Stimulated activated naive CD8-positive, alpha-beta T cell treated with anti-CD3 and anti-CD28 coated beads, Interleukin-15, Interleukin-2, amounts not matched to agents 100 U/mL and 50 U/mL, for 24 hours (primary cell): ENCODE measurements around the gene TMCO4.
A peak's percentile ranks its signal among the peaks of the same experiment; 100 is the strongest.

Source experiments
- ATAC-seq: fragments of 150-1000 bp; cut with Tn5 transposase; one replicate; pipeline ENCODE4 v1.10.0; 2021
- DNase-seq: peaks from one replicate; pipeline ENCODE4 v3.0.0; 2021

The TMCO4 gene

GRCh38 chr1:19775831-19776230 is 23.9 kb downstream of the TMCO4 start:
- no peak for DNase-seq
- no peak for ATAC-seq

- DNase-seq (no peak), ATAC-seq (no peak)
Observed at GRCh38 chr1:19775317-19775716, 24.4 kb downstream of the TMCO4 start.

GRCh38 chr1:19774180-19774785 is 25.4 kb downstream of the TMCO4 start:
- ATAC-seq (no peak), DNase-seq (no peak)

GRCh38 chr1:19773485-19773884 is 26.2 kb downstream of the TMCO4 start:
- ATAC-seq (no peak), DNase-seq (no peak)

- DNase-seq = no peak
- ATAC-seq = no peak
Observed at GRCh38 chr1:19772053-19772452, 27.7 kb downstream of the TMCO4 start.

GRCh38 chr1:19771350-19771749 is 28.4 kb downstream of the TMCO4 start:
- ATAC-seq (no peak), DNase-seq (no peak)

GRCh38 chr1:19770436-19771190 is 29.1 kb downstream of the TMCO4 start:
- DNase-seq = no peak
- ATAC-seq = no peak

- DNase-seq (no peak), ATAC-seq (no peak)
Observed at GRCh38 chr1:19769211-19769932, 30.3 kb downstream of the TMCO4 start.

GRCh38 chr1:19768353-19769210 is 31.1 kb downstream of the TMCO4 start:
- DNase-seq (no peak), ATAC-seq (no peak)

- peak; percentile 85 for ATAC-seq
- DNase-seq = peak; percentile 34
Observed at GRCh38 chr1:19765623-19766022, 34.1 kb downstream of the TMCO4 start.

- peak; percentile 30 for ATAC-seq
- DNase-seq = no peak
Observed at GRCh38 chr1:19764848-19765247, 34.9 kb downstream of the TMCO4 start.

GRCh38 chr1:19762175-19762779 is 37.4 kb downstream of the TMCO4 start:
- ATAC-seq = no peak
- DNase-seq = peak; percentile 64

GRCh38 chr1:19759740-19760089 is 40.0 kb downstream of the TMCO4 start:
- DNase-seq = no peak
- ATAC-seq = no peak

GRCh38 chr1:19758227-19758830 is 41.4 kb downstream of the TMCO4 start:
- ATAC-seq (no peak), DNase-seq (no peak)

- ATAC-seq (no peak), DNase-seq (no peak)
Observed at GRCh38 chr1:19757641-19758040, 42.1 kb downstream of the TMCO4 start.

- ATAC-seq (no peak), DNase-seq (no peak)
Observed at GRCh38 chr1:19756480-19756879, 43.2 kb downstream of the TMCO4 start.

- no peak for ATAC-seq
- no peak for DNase-seq
Observed at GRCh38 chr1:19754482-19754881, 45.2 kb downstream of the TMCO4 start.

- ATAC-seq (no peak), DNase-seq (no peak)
Observed at GRCh38 chr1:19752083-19752696, 47.5 kb downstream of the TMCO4 start.

- no peak for DNase-seq
- ATAC-seq = no peak
Observed at GRCh38 chr1:19750882-19751276, 48.8 kb downstream of the TMCO4 start.

GRCh38 chr1:19750101-19750881 is 49.4 kb downstream of the TMCO4 start:
- no peak for ATAC-seq
- no peak for DNase-seq
